Small intestine (tissue), 7 donors: ENCODE results near the gene CHRNA4. TPM values are rescaled to one million over a fixed set of nuclear protein-coding genes. Genes with fewer than 3 reads are reported as not detected.
"Not testable (repeated sequence)": the region's sequence is repeated elsewhere in the genome, so short reads cannot be mapped to it uniquely, and the experiment has no call there.

ENCODE experiments used
- DNase-seq, 2 donors: peaks; one replicate each; pipeline versions ENCODE4 v3.0.0 to v3.0.0-alpha.2; 2013
- FAIRE-seq: peaks from 2 replicates; lab custom pipeline; 2012; peaks lifted over from hg19 to GRCh38; lab: Jason Lieb, UNC
- H3K27ac ChIP-seq, 3 donors: one replicate each; pipeline ENCODE4 v1.5.1; 2013; ENCODE audit warnings: low read length in 2 of 3, mild to moderate bottlenecking in 2 of 3, control low read depth in 1 of 3, inconsistent platforms in 1 of 3, low read depth in 1 of 3, moderate library complexity in 1 of 3
- H3K27me3 ChIP-seq, 3 donors: one replicate each; pipeline ENCODE4 v1.6.1; 2013; ENCODE audit warnings: low read length in 3 of 3, inconsistent platforms in 1 of 3; ENCODE audit not compliant: control insufficient read depth in 3 of 3, insufficient read depth in 3 of 3
- H3K36me3 ChIP-seq, 3 donors: one replicate each; pipeline ENCODE4 v1.6.1; 2013; ENCODE audit warnings: low read length in 3 of 3, inconsistent platforms in 1 of 3, low read depth in 1 of 3, mild to moderate bottlenecking in 1 of 3, moderate library complexity in 1 of 3; ENCODE audit not compliant: control insufficient read depth in 3 of 3, insufficient read depth in 2 of 3
- H3K4me1 ChIP-seq, 3 donors: one replicate each; pipeline ENCODE4 v1.6.1; 2013; ENCODE audit warnings: low read length in 2 of 3, inconsistent platforms in 1 of 3, low read depth in 1 of 3, mild to moderate bottlenecking in 1 of 3, moderate library complexity in 1 of 3; ENCODE audit not compliant: control insufficient read depth in 3 of 3, insufficient read depth in 2 of 3
- H3K4me3 ChIP-seq, 3 donors: one replicate each; pipeline ENCODE4 v1.5.1; 2013; ENCODE audit warnings: low read length in 3 of 3, control low read depth in 1 of 3, inconsistent platforms in 1 of 3, low read depth in 1 of 3, mild to moderate bottlenecking in 1 of 3, moderate library complexity in 1 of 3
- H3K9me3 ChIP-seq, 2 donors: one replicate each; pipeline ENCODE4 v1.6.1; 2013; ENCODE audit warnings: low read depth in 1 of 2, low read length in 1 of 2; ENCODE audit not compliant: control insufficient read depth in 2 of 2, insufficient read depth in 1 of 2
- WGBS, 3 donors: extraction: QIAGEN DNeasy Blood & Tissue Kit; methylation state at CpG; one replicate each; pipeline ENCODE4 v1.1.7; 2013; 5-methylcytosine and 5-hydroxymethylcytosine counted together
- polyA plus RNA-seq, 4 donors: library from polyadenylated mRNA; stranded (reverse) in 3 of 4; unstranded in 1 of 4; fragments of 200-250 nt in 3 of 4; fragments of 120-200 nt in 1 of 4; gene quantifications; one replicate each; pipeline versions ENCODE4 v1.2.1 to v1.2.3, GENCODE V29; 2013
- donor health status: healthy with polysubstance abuse.
- donor health status: control.
- donor health status: control.
- donor health status: Bipolar disorder and iron deficiency.
- donor health status: healthy.

Gene CHRNA4
- polyA plus RNA-seq, 4 donors = 0.01 to 0.87 TPM; not detected in 2

DNA sequence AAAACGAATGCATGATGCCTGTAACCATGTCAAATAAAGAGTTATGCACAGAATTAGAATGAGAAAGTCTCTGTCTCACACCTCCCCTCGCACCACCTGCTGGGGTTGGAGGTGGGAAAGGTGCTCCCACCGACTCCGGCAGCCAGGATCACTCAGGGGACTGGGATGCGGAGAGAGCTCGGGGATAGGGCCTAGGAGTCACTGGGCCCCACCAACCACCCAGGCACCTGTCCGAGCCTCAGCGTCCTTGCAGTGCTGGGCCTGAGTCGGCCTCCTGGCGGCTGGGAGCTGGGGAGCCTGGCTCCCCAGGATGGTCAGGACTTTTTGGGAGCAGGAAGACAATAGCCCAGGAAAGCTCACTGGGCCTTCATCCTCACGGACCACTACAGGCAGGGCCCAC lies 22.4 kb upstream of the CHRNA4 start:
- H3K4me3 ChIP-seq = no peak overlapping the region
- H3K4me1 ChIP-seq = no peaks in the 10 kb centered on the region
- no peak for DNase-seq
- H3K27me3 ChIP-seq = no peaks in the 10 kb centered on the region
- H3K9me3 ChIP-seq = peaks cover 0 to 12% of the 10 kb centered on the region in 2 donors
- H3K36me3 ChIP-seq = no peaks in the 10 kb centered on the region
- 60 to 72% (median 63%) methylated on average over 11 of the region's 11 CpGs for WGBS, 3 donors
- no peak for FAIRE-seq
- no peak overlapping the region for H3K27ac ChIP-seq

DNA sequence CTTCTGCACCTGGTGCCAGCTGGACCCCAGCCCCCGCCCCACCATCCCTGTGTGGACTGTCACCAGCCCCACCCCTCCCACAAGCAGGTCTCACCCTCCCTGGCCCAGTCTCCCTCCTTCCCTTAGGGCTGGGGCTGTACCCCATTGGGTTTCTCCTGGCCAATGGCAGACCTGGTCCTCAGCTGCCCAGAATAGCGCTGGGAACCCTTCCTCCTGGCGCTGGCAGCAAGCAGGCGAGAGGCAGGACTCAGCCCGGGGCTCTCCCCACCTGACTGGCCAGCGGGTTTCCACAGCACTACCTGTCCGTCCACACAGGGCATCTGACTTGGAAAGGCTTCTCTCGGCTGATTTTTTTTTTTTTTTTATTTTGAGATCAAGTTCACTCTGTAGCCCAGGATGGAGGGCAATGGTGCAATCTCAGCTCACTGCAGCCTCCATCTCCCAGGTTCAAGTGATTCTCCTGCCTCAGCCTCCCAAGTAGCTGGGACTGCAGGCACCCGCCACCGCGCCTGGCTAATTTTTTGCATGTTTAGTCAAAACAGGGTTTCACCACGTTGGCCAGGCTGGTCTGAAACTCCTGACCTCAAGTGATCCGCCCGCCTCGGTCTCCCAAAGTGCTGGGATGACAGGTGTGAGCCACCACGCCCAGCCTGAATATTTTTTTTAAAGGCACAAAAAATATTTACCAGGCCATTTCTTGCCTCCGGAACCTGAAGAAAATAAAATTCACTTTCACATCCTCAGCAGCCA lies 21.6 kb upstream of the CHRNA4 start:
- no peak overlapping the region for H3K4me3 ChIP-seq
- WGBS, 3 donors = 50 to 64% (median 56%) methylated on average over 17 of the region's 17 CpGs
- peaks cover 0 to 2% (median 0%) of the 10 kb centered on the region in 3 donors for H3K4me1 ChIP-seq
- FAIRE-seq (no peak), DNase-seq (no peak)
- no peaks in the 10 kb centered on the region for H3K27me3 ChIP-seq
- peaks cover 0 to 11% of the 10 kb centered on the region in 2 donors for H3K9me3 ChIP-seq
- no peak overlapping the region for H3K27ac ChIP-seq
- no peaks in the 10 kb centered on the region for H3K36me3 ChIP-seq

DNA sequence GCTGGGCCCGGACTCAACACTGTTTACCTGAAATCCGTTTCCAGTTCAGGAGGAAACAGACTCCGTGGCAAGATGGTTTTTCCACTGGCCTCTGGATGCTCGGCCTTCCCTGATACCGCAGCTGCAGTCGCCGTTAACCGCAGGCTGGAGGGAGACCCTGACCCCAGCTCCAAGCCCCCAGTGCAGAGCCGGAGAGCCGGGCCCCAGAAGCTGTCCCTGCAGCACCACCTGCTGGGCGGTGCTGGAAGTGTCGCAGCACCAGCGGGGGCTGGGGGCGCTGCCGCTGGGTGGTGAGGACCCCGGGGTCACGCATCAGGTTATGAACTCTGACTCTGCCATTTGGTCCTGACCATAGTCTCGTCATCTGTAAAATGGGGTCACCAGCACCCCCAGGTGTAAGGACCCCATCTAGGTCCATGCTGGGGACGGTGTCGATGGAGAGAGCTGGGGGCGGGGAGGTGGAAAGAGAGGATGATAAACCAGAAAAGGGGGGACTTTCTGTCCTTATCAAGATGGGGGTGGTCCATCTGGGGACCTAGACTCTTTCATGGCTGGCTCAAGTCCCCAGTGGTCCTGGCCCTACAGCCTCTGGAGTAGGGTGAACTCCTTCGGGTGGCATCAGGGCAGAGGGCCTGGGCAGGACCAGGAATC lies 20.8 kb upstream of the CHRNA4 start:
- H3K27ac ChIP-seq = no peak overlapping the region
- H3K4me1 ChIP-seq = peaks cover 0 to 10% (median 0%) of the 10 kb centered on the region in 3 donors
- WGBS, 3 donors = 19 to 22% (median 21%) methylated on average over 22 of the region's 22 CpGs
- FAIRE-seq (no peak), DNase-seq (peak in 1 of 2 donors; percentile 39)
- peaks cover 0 to 5% (median 4%) of the 10 kb centered on the region in 3 donors for H3K27me3 ChIP-seq
- H3K4me3 ChIP-seq = no peak overlapping the region
- H3K9me3 ChIP-seq = peaks cover 0 to 11% of the 10 kb centered on the region in 2 donors
- H3K36me3 ChIP-seq = no peaks in the 10 kb centered on the region

- H3K9me3 ChIP-seq = peaks cover 0 to 2% of the 10 kb centered on the region in 2 donors
- no peaks in the 10 kb centered on the region for H3K36me3 ChIP-seq
- peaks cover 0 to 13% (median 0%) of the 10 kb centered on the region in 3 donors for H3K4me1 ChIP-seq
- DNase-seq = no peak
- no peak overlapping the region for H3K27ac ChIP-seq
- no peak for FAIRE-seq
- H3K27me3 ChIP-seq = peaks cover 0 to 8% (median 5%) of the 10 kb centered on the region in 3 donors
- H3K4me3 ChIP-seq = no peak overlapping the region
- 86 to 91% (median 86%) methylated on average over 19 to 21 of the region's 21 CpGs for WGBS, 3 donors
Observed at GRCh38 chr20:63380346-63380870, 19.3 kb upstream of the CHRNA4 start.

- peaks cover 0 to 16% (median 0%) of the 10 kb centered on the region in 3 donors for H3K4me1 ChIP-seq
- H3K27ac ChIP-seq, DNase-seq, H3K36me3 ChIP-seq, H3K4me3 ChIP-seq, FAIRE-seq, H3K9me3 ChIP-seq, H3K27me3 ChIP-seq: not testable (repeated sequence)
- 83 to 88% (median 84%) methylated on average over 8 to 9 of the region's 9 CpGs for WGBS, 3 donors
Observed at GRCh38 chr20:63379872-63380271, 18.7 kb upstream of the CHRNA4 start.

- DNase-seq (no peak), FAIRE-seq (no peak)
- Histone ChIP-seq H3K4me3 (no peak overlapping the region), H3K27ac (no peak overlapping the region), H3K36me3 (no peaks in the 10 kb centered on the region), H3K9me3 (peaks cover 0 to 2% of the 10 kb centered on the region in 2 donors), H3K27me3 (peaks cover 0 to 8% (median 5%) of the 10 kb centered on the region in 3 donors), H3K4me1 (peaks cover 0 to 21% (median 0%) of the 10 kb centered on the region in 3 donors)
- WGBS, 3 donors = 76 to 83% (median 78%) methylated on average over 11 of the region's 11 CpGs
Observed at GRCh38 chr20:63379296-63379695, 18.1 kb upstream of the CHRNA4 start.

DNA sequence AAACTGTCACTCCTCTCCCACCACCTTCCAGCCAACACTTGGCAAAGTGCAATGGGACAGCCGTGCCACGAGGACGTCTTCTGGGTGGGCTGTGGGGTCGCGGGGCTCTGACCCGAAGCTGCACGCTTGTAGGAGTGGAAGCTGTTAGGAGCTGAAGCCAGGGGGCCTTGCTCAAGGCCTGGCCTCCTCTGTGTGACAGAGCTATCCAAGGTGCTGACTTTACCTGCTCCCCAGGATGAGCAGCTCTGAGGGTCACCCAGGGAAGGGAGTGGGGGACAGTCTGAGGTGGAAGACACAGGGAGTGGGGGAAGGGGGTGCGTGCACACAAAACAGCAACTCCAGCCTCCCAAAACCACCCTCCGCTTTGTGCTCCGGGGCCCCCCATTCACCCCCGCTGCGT lies 17.5 kb upstream of the CHRNA4 start:
- Histone ChIP-seq H3K27ac (no peak overlapping the region), H3K36me3 (no peaks in the 10 kb centered on the region), H3K4me3 (no peak overlapping the region), H3K9me3 (peaks cover 0 to 2% of the 10 kb centered on the region in 2 donors), H3K4me1 (peaks cover 0 to 27% (median 0%) of the 10 kb centered on the region in 3 donors), H3K27me3 (peaks cover 0 to 8% (median 5%) of the 10 kb centered on the region in 3 donors)
- WGBS, 3 donors = 64 to 70% (median 66%) methylated on average over 12 of the region's 12 CpGs
- no peak for FAIRE-seq
- DNase-seq = no peak

DNA sequence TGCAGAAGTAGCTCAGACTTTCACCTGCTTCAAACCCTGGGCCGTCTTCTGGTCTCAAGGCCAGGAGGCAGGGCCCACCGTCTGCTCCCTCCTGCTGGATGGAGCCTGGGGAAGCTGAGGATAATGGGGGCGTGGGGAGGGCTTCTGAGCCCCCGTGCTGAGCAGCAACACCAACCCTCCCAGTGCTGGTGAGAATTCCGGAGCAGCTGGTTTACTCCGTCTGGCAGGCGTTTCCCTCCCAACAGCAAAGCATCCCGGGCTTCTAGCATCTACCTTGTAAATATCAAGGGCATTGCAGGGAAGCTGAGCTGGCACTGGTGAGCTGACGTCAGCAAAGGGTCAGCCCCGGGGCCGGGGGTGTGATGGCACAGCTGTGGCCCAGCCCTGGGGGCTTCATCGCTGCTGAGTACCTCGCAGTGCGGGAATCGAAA lies 16.8 kb upstream of the CHRNA4 start:
- WGBS, 3 donors = 38 to 42% (median 41%) methylated on average over 15 of the region's 15 CpGs
- peaks cover 0 to 8% (median 5%) of the 10 kb centered on the region in 3 donors for H3K27me3 ChIP-seq
- no peak overlapping the region for H3K27ac ChIP-seq
- no peaks in the 10 kb centered on the region for H3K36me3 ChIP-seq
- H3K4me1 ChIP-seq = peaks cover 0 to 27% (median 0%) of the 10 kb centered on the region in 3 donors
- no peak overlapping the region for H3K4me3 ChIP-seq
- H3K9me3 ChIP-seq = peaks cover 0 to 2% of the 10 kb centered on the region in 2 donors
- DNase-seq (no peak), FAIRE-seq (no peak)
